Measurements from ENCODE around the gene CHST11. TPM values are rescaled to one million over a fixed set of nuclear protein-coding genes. Genes with fewer than 3 reads are reported as not detected.

CHST11 gene
- total RNA-seq, 1 donor, result 10.8 TPM

DNA sequence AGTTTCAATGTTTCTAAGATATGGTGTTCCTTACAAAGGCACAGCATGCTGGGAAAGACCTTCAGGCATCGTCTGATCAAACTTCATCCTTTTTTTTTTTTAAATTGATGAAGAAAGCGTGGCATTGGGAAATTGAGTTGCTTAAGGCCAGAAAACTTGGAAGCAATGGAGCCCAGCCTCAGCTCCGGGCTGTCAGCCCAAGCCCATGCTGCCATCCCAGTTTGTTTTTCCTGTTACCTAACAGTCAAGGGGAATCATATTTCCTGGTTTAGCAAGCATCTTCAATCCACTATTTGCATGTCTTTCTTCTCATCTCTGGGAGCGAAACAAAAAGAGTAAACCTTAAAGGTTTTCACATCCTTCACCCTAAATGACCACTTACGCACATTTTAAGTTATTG, 200.2 kb downstream of the CHST11 start:
- no peak overlapping the region for H3K4me3 ChIP-seq (ENCODE audit: low read depth, low read length)
- TF ChIP-seq, protein P1, sequence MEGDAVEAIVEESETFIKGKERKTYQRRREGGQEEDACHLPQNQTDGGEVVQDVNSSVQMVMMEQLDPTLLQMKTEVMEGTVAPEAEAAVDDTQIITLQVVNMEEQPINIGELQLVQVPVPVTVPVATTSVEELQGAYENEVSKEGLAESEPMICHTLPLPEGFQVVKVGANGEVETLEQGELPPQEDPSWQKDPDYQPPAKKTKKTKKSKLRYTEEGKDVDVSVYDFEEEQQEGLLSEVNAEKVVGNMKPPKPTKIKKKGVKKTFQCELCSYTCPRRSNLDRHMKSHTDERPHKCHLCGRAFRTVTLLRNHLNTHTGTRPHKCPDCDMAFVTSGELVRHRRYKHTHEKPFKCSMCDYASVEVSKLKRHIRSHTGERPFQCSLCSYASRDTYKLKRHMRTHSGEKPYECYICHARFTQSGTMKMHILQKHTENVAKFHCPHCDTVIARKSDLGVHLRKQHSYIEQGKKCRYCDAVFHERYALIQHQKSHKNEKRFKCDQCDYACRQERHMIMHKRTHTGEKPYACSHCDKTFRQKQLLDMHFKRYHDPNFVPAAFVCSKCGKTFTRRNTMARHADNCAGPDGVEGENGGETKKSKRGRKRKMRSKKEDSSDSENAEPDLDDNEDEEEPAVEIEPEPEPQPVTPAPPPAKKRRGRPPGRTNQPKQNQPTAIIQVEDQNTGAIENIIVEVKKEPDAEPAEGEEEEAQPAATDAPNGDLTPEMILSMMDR (IDR thresholded peaks at IDR 0.05; ENCODE audit: insufficient read depth, low read length), result no peak
- peak; percentile 90 for DNase-seq (ENCODE audit: low read depth)

DNA sequence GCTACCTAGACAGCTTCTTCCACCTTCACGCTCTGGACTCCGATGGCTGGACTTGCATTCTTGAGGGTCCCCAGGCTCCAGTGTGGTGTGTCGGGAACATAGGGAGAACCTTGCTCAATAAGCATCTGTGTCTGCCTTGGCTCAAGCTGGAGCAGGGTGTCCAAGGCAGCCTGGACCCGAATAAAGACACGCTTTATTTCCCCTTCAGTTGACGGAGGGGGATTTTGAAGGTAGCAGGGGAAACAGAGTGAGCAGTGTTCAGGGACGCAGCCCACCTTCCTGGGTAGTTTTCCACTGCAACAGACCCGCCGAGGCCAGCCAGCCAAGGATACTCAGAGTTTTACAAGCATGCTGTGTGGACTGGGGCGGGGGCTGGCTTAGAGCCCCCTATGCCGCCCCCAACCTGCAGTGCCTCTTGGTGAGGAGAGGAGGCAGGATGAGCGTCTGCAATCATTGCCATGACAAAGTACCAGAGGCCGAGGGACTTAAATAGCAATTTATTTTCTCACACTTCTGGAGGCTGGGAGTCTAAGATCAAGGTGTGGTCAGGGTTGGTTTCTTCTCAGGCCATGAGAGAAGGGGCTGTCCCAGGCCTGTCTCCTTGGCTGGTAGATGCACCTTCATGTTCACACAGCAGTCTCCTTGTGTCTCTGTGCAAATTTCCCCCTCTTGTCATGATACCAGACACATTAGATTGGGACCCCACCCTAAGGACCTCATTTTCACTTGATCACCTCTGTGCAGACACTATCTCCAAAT, 201.2 kb downstream of the CHST11 start:
- no peak overlapping the region for H3K4me3 ChIP-seq (ENCODE audit: low read depth, low read length)
- no peak for DNase-seq (ENCODE audit: low read depth)
- TF ChIP-seq, protein P1 (IDR thresholded peaks at IDR 0.05; ENCODE audit: insufficient read depth, low read length), result no peak

DNA sequence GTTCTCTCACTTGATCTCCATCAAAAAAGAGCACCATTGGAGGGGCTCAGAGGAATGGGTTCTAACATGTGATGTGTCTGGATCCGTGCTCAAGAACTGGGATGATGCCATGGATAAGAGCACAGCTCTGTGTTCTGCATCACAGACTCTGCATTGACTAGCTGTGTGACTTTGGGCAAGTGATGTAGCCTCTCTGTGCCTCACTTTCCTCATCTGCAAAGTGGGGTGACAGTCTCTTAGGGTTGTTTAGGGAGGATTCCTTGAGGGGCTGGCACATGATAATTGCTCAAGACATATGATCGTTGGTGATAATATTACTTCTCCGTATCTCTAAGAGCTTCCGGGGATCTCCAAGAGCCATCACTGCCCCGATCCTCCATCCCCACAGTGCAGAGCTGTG, 202.3 kb downstream of the CHST11 start:
- DNase-seq (ENCODE audit: low read depth), result no peak
- TF ChIP-seq, protein P1 (IDR thresholded peaks at IDR 0.05; ENCODE audit: insufficient read depth, low read length), result no peak
- H3K4me3 ChIP-seq (ENCODE audit: low read depth, low read length), result no peak overlapping the region

DNA sequence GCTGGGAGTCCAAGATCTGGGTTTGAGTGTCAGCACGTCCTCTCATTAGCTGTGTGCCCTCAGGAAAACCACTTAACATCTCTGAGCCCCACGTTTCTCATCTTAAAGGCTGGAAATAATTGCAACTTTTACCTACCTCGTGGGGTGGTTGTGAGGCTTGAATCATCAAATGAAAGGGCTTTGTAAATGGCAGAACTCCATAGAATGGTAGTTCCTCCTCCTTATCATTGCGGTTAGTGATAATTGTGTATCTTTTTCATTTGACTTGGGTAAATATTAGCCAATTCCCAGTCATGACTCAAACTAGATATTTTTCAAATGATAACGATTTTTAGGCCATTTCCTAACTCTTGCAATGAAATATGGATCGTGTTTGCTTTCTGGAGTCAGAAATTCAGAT, 205.5 kb downstream of the CHST11 start:
- no peak overlapping the region for H3K4me3 ChIP-seq (ENCODE audit: low read depth, low read length)
- TF ChIP-seq, protein P1 (IDR thresholded peaks at IDR 0.05; ENCODE audit: insufficient read depth, low read length), result no peak
- DNase-seq (ENCODE audit: low read depth), result peak; percentile 70

- H3K4me3 ChIP-seq (ENCODE audit: low read depth, low read length), result no peak overlapping the region
- TF ChIP-seq, protein P1 (IDR thresholded peaks at IDR 0.05; ENCODE audit: insufficient read depth, low read length), result no peak
- no peak for DNase-seq (ENCODE audit: low read depth)
Measured at GRCh38 chr12:104662908-104663307, 206.2 kb downstream of the CHST11 start.

- H3K4me3 ChIP-seq (ENCODE audit: low read depth, low read length), result no peak overlapping the region
- TF ChIP-seq, protein P1 (IDR thresholded peaks at IDR 0.05; ENCODE audit: insufficient read depth, low read length), result no peak
- no peak for DNase-seq (ENCODE audit: low read depth)
Measured at GRCh38 chr12:104664351-104664750, 207.6 kb downstream of the CHST11 start.

GRCh38 chr12:104665296-104665695, 208.5 kb downstream of the CHST11 start:
- TF ChIP-seq, protein P1 (IDR thresholded peaks at IDR 0.05; ENCODE audit: insufficient read depth, low read length), result no peak
- no peak for DNase-seq (ENCODE audit: low read depth)
- no peak overlapping the region for H3K4me3 ChIP-seq (ENCODE audit: low read depth, low read length)
